HCT116 (cell line): ENCODE results near the gene DGKB. TPM values are rescaled to one million over a fixed set of nuclear protein-coding genes. Genes with fewer than 3 reads are reported as not detected.

Experiments used
- ATAC-seq: fragments of 200-7000 bp; cut with Tn5 transposase; 2 replicates; pipeline ENCODE4 v1.9.1; 2020; ENCODE audit warnings: mild to moderate bottlenecking, moderate library complexity
- BruUV-seq: library from RNA; stranded (reverse); fragments of 400-500 nt; replicated peaks from 2 replicates; lab custom pipeline; 2021; lab: Mats Ljungman, UMichigan
- CTCF ChIA-PET: fragments of 300-600 bp; sonication (Branson Sonifier 250); formaldehyde crosslinking; loops from one replicate; lab custom pipeline; 2021; ENCODE audit warnings: antibody characterized with exemption; lab: Charles Lee
- POLR2A ChIA-PET: fragments of 300-600, 350-600 bp; sonication (Branson Sonifier 250); formaldehyde crosslinking; loops from one replicate; lab custom pipeline; 2021; ENCODE audit warnings: antibody characterized with exemption; lab: Charles Lee
- RAD21 ChIA-PET, 2 experiments: fragments of 300-600 bp; sonication (Branson Sonifier 250); formaldehyde crosslinking; loops; one replicate each; lab custom pipeline; 2023; ENCODE audit warnings: low total read pairs in 2 of 2; ENCODE audit not compliant: uncharacterized antibody in 2 of 2, unreplicated experiment in 2 of 2, low non-redundant PET in 1 of 2; lab: Charles Lee
- DNase-seq: peaks from one replicate; pipeline ENCODE4 v3.0.0-alpha.2; 2010; ENCODE audit warnings: low read depth, low spot score
- H2AFZ ChIP-seq: fragments of 200-600 bp; shearing (Covaris generic), sonication (generic); 2 replicates; pipeline ENCODE4 v1.6.1; 2017; ENCODE audit warnings: low read depth, mixed run types, mixed read lengths, antibody characterized with exemption, low read length; ENCODE audit not compliant: poor library complexity, severe bottlenecking
- H3K27ac ChIP-seq: 2 replicates; pipeline ENCODE4 v1.5.1; 2012; ENCODE audit warnings: low read depth, low read length
- H3K27me3 ChIP-seq: fragments of 200-600 bp; sonication (generic); 2 replicates; pipeline ENCODE4 v1.6.1; 2016; ENCODE audit warnings: mixed run types, low read length, mixed read lengths; ENCODE audit not compliant: insufficient read depth
- H3K36me3 ChIP-seq, 2 experiments: fragments of 200-500 bp in 1 of 2; fragments of 200-600 bp in 1 of 2; sonication (Bioruptor generic) in 1 of 2; sonication (generic) in 1 of 2; 2 replicates each; pipeline versions ENCODE4 v1.5.1 to v1.6.1; 2014 to 2016; ENCODE audit warnings: low read length in 2 of 2, inconsistent platforms in 1 of 2, mixed read lengths in 1 of 2, mixed run types in 1 of 2; ENCODE audit not compliant: insufficient read depth in 2 of 2, control insufficient read depth in 1 of 2
- H3K4me1 ChIP-seq, 2 experiments: fragments of 200-600 bp in 1 of 2; sonication (generic) in 1 of 2; 2 replicates each; pipeline versions ENCODE4 v1.5.1 to v1.6.1; 2012 to 2017; ENCODE audit warnings: low read length in 2 of 2, inconsistent platforms in 1 of 2, mild to moderate bottlenecking in 1 of 2, mixed read lengths in 1 of 2, mixed run types in 1 of 2, moderate library complexity in 1 of 2; ENCODE audit not compliant: insufficient read depth in 2 of 2, control insufficient read depth in 1 of 2
- H3K4me2 ChIP-seq: fragments of 200-600 bp; sonication (generic); 2 replicates; pipeline ENCODE4 v1.6.1; 2017; ENCODE audit warnings: mixed run types, low read length, mixed read lengths
- H3K4me3 ChIP-seq, 2 experiments: fragments of 200-600 bp in 1 of 2; sonication (generic) in 1 of 2; replicated peaks in 1 of 2; 2 replicates each; pipeline ENCODE4 v1.5.1; 2011 to 2016; ENCODE audit warnings: low read length in 2 of 2, control low read depth in 1 of 2, low read depth in 1 of 2, mild to moderate bottlenecking in 1 of 2, mixed read lengths in 1 of 2, mixed run types in 1 of 2
- H3K79me2 ChIP-seq: fragments of 200-600 bp; sonication (generic); 2 replicates; pipeline ENCODE4 v1.6.1; 2017; ENCODE audit warnings: mild to moderate bottlenecking, mixed run types, low read length, moderate library complexity, mixed read lengths; ENCODE audit not compliant: insufficient read depth
- H3K9ac ChIP-seq: fragments of 200-600 bp; sonication (generic); 2 replicates; pipeline ENCODE4 v1.6.1; 2016; ENCODE audit warnings: low read length, mixed read lengths
- H3K9me2 ChIP-seq: fragments of 200-600 bp; sonication (generic), shearing (Covaris generic); 2 replicates; pipeline ENCODE4 v1.6.1; 2017; ENCODE audit warnings: mixed run types, mild to moderate bottlenecking, moderate library complexity; ENCODE audit not compliant: insufficient read depth
- H3K9me3 ChIP-seq, 2 experiments: fragments of 200-500 bp in 1 of 2; fragments of 200-600 bp in 1 of 2; sonication (Bioruptor generic) in 1 of 2; sonication (generic) in 1 of 2; 2 replicates each; pipeline ENCODE4 v1.6.1; 2014 to 2017; ENCODE audit warnings: low read length in 2 of 2, mixed read lengths in 2 of 2, inconsistent platforms in 1 of 2, low read depth in 1 of 2, mild to moderate bottlenecking in 1 of 2, mixed run types in 1 of 2, moderate library complexity in 1 of 2; ENCODE audit not compliant: control insufficient read depth in 1 of 2, insufficient read depth in 1 of 2
- H4K20me1 ChIP-seq: fragments of 200-600 bp; sonication (generic), shearing (Covaris generic); 2 replicates; pipeline ENCODE4 v1.6.1; 2017; ENCODE audit warnings: mixed run types, mild to moderate bottlenecking, moderate library complexity; ENCODE audit not compliant: insufficient read depth
- CBX3 ChIP-seq: IDR thresholded peaks from 2 replicates; pipeline ENCODE4 v1.6.1; 2012; ENCODE audit warnings: low read depth
- EZH2 ChIP-seq: fragments of 200-600 bp; sonication (generic); IDR thresholded peaks from 2 replicates; pipeline ENCODE4 v1.6.1; 2017; ENCODE audit warnings: antibody characterized with exemption, mixed run types
- EZH2phosphoT487 ChIP-seq: fragments of 200-600 bp; IDR thresholded peaks from 2 replicates; pipeline ENCODE4 v1.6.1; 2018; ENCODE audit warnings: antibody characterized with exemption, borderline replicate concordance
- FOSL1 ChIP-seq: IDR thresholded peaks from 2 replicates; pipeline ENCODE4 v1.6.1; 2012; ENCODE audit warnings: low read depth
- RAD21 ChIP-seq: IDR thresholded peaks from 2 replicates; pipeline ENCODE4 v1.6.1; 2012; ENCODE audit warnings: low read depth, mild to moderate bottlenecking
- REST ChIP-seq: IDR thresholded peaks from 2 replicates; pipeline ENCODE4 v1.6.1; 2012; ENCODE audit warnings: low read depth
- SP1 ChIP-seq: IDR thresholded peaks from 2 replicates; pipeline ENCODE4 v1.6.1; 2012; ENCODE audit warnings: low read depth
- TCF7L2 ChIP-seq: IDR thresholded peaks from 2 replicates; pipeline ENCODE4 v1.7.0; 2011; ENCODE audit warnings: borderline replicate concordance, inconsistent platforms; ENCODE audit not compliant: insufficient read depth, insufficient read length; ENCODE audit errors: extremely low read depth
- YY1 ChIP-seq: IDR thresholded peaks from 2 replicates; pipeline ENCODE4 v1.6.1; 2011; ENCODE audit warnings: low read length, low read depth, moderate library complexity, mild to moderate bottlenecking; ENCODE audit not compliant: insufficient replicate concordance; ENCODE audit errors: extremely low read depth
- ZFX ChIP-seq: fragments of 450-650 bp; IDR thresholded peaks from 2 replicates; pipeline ENCODE4 v1.6.1; 2017
- ZNF274 ChIP-seq: fragments of 200-500 bp; sonication (Bioruptor generic); IDR thresholded peaks from 2 replicates; pipeline ENCODE4 v1.6.1; 2014; ENCODE audit warnings: mild to moderate bottlenecking, low read depth, low read length, inconsistent platforms
- intact Hi-C: fragments of 100-400 bp; cut with micrococcal nuclease; formaldehyde crosslinking; loops from 2 replicates; pipeline ENCODE4 v1.10.0; 2022
- total RNA-seq: library from RNA; stranded (reverse); gene quantifications from one replicate; pipeline ENCODE4 v1.2.1, GENCODE V29; 2021; ENCODE audit not compliant: unreplicated experiment
- TF ChIP-seq, protein P1 (sequence below), 3 experiments: fragments of 200-600 bp in 1 of 3; sonication (generic) in 1 of 3; IDR thresholded peaks in 2 of 3; conservative IDR thresholded peaks in 1 of 3; 2 replicates each; pipeline ENCODE4 v1.5.1; 2012 to 2017; ENCODE audit warnings: low read depth in 2 of 3, low read length in 2 of 3, antibody characterized with exemption in 1 of 3, borderline replicate concordance in 1 of 3, control low read depth in 1 of 3, mild to moderate bottlenecking in 1 of 3, mixed read lengths in 1 of 3, mixed run types in 1 of 3, moderate library complexity in 1 of 3; ENCODE audit not compliant: insufficient read depth in 1 of 3

The DGKB gene
- total RNA-seq, 1 experiment from 2014 or later, result 0.05 TPM

DNA sequence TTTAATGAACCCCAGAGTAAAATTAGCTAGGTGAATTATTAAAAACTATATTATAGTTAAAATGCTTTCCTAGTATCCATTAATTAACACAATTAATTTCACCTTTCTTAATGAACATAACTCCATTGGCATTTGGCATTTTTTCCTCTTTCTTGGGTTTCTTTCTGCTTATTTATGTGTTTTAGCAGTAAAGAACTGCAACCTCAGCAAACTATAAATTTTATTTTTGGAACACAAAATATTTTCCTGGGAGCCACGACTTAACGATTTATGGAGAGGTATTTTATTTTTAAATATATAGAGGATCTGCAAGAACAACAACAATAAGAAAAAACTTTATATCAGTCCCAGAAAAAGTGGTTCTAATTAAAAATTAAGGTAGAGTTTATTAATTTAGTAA lies 465.7 kb downstream of the DGKB start (continued):
- TF ChIP-seq REST (no peak), CBX3 (no peak), FOSL1 (no peak), YY1 (no peak), RAD21 (no peak), ZFX (no peak), EZH2phosphoT487 (no peak), TCF7L2 (no peak)

- no peak for ATAC-seq
- TF ChIP-seq EZH2, result no peak
- no peak for TF ChIP-seq ZNF274
- TF ChIP-seq EZH2phosphoT487, result no peak
- TF ChIP-seq SP1, result no peak
- no peak for TF ChIP-seq REST
- TF ChIP-seq, protein P1, sequence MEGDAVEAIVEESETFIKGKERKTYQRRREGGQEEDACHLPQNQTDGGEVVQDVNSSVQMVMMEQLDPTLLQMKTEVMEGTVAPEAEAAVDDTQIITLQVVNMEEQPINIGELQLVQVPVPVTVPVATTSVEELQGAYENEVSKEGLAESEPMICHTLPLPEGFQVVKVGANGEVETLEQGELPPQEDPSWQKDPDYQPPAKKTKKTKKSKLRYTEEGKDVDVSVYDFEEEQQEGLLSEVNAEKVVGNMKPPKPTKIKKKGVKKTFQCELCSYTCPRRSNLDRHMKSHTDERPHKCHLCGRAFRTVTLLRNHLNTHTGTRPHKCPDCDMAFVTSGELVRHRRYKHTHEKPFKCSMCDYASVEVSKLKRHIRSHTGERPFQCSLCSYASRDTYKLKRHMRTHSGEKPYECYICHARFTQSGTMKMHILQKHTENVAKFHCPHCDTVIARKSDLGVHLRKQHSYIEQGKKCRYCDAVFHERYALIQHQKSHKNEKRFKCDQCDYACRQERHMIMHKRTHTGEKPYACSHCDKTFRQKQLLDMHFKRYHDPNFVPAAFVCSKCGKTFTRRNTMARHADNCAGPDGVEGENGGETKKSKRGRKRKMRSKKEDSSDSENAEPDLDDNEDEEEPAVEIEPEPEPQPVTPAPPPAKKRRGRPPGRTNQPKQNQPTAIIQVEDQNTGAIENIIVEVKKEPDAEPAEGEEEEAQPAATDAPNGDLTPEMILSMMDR (IDR thresholded peaks at IDR 0.05 in 2 of 3, conservative IDR thresholded peaks at IDR 0.05 in 1 of 3; ENCODE audit: borderline replicate concordance in 1 of 3, insufficient read depth in 1 of 3, low read depth in 2 of 3, low read length in 2 of 3), result no peak
- TF ChIP-seq CBX3, result no peak
- TF ChIP-seq RAD21, result no peak
These were observed 469.6 kb downstream of the DGKB start for GRCh38 chr7:14432924-14433323.

More at GRCh38 chr7:14432924-14433323, 469.6 kb downstream of the DGKB start:
- Histone ChIP-seq H2AFZ (no peak overlapping the region), H3K27me3 (no peaks in the 10 kb centered on the region), H3K27ac (no peak overlapping the region), H3K4me1 (no peaks in the 10 kb centered on the region), H3K9me3 (no peaks in the 10 kb centered on the region), H4K20me1 (no peaks in the 10 kb centered on the region), H3K4me3 (no peak overlapping the region), H3K9me2 (0 out of 2 replicates have a peak, but pooled peaks cover 3% of the 10 kb centered on the region), H3K9ac (no peak overlapping the region), H3K79me2 (no peaks in the 10 kb centered on the region), H3K36me3 (no peaks in the 10 kb centered on the region), H3K4me2 (no peak overlapping the region)
- ChIA-PET RAD21 (no interaction called here), CTCF (no interaction called here), POLR2A (no interaction called here)
- no TSS peak for BruUV-seq
- intact Hi-C loops, result no loop called here
- no peak for DNase-seq
